ENCODE results near the gene CTNNAL1. TPM values are rescaled to one million over a fixed set of nuclear protein-coding genes. Genes with fewer than 3 reads are reported as not detected.
A peak's percentile ranks its signal among the peaks of the same experiment; 100 is the strongest.

The CTNNAL1 gene
- total and polyA plus RNA-seq, 9 of the 15 experiments (the other 6 are each of a cell fraction or from before 2014, with no cell fraction given) = 23.2 to 78.0 (median 46.7) TPM

DNA sequence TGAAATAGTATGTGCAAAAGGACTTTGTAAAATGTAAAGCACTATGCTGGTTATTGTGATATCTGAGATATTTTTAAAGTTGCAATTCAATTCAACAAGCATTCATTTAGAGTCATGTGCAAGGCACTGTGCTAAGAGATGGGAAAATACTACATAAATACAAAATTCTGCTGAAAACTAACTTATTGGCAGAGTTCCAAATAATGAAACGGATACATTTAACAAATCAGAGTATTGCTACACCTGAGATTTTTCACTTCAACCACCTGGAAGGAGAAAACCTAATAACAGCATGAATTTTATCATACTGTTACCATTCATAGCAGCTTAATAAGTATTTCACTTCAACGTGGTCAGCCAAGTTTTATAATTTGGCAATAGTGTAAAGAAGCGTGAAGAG, 6.1 kb upstream of the CTNNAL1 start:
- no peak overlapping the region for H3K27ac ChIP-seq (ENCODE audit: extremely low read depth, low read depth, low read length)
- H2AFZ ChIP-seq (ENCODE audit: low read depth, low read length) = no peak overlapping the region
- FAIRE-seq (no peak), ATAC-seq (no peak), DNase-seq (ENCODE audit: extremely low read depth in 1 of 4, low spot score in 3 of 4) (no peak)
- no TSS peak for BruUV-seq (replicated peaks)
- H4K20me1 ChIP-seq (replicated peaks; ENCODE audit: control insufficient read depth, insufficient read depth, low read length) = no peaks in the 10 kb centered on the region
- no peaks in the 10 kb centered on the region for H3K9me1 ChIP-seq (ENCODE audit: control insufficient read depth, insufficient read depth, low read length)
- WGBS (ENCODE audit: insufficient coverage, low coverage, missing lambda C conversion rate) = 84% methylated on average over 3 of the region's 3 CpGs
- peaks cover 0 to 5% of the 10 kb centered on the region in 2 experiments; a peak in 2 of 5 replicates for H3K4me1 ChIP-seq (replicated peaks in 1 of 2; ENCODE audit: control insufficient read depth in 2 of 2, insufficient read depth in 2 of 2, low read length in 2 of 2)
- no peaks in the 10 kb centered on the region for H3K9me3 ChIP-seq (replicated peaks; ENCODE audit: control insufficient read depth, insufficient read depth, low read depth, low read length)
- in situ Hi-C loops (cut with MboI) = no loop called here
- POLR2A ChIA-PET = interaction anchor here (1.1 kb wide), 1 partner anchor 9 kb away, joined by 3 read pairs; no protein-coding TSS in a partner anchor
- TF ChIP-seq ZNF384 (IDR thresholded peaks at IDR 0.05; ENCODE audit: low read depth, low read length) = no peak
- TF ChIP-seq ILF3 (IDR thresholded peaks at IDR 0.05; ENCODE audit: borderline replicate concordance) = no peak
- TF ChIP-seq NFIX (CRISPR knock-in tag; IDR thresholded peaks at IDR 0.05; ENCODE audit: low read depth) = peak; percentile 60; the same call in 1 of the 2 replicates
- TF ChIP-seq RBM22 (IDR thresholded peaks at IDR 0.05; ENCODE audit: low read depth, low read length, poor library complexity, severe bottlenecking) = no peak
- peak; percentile 84 for TF ChIP-seq NFIC (IDR thresholded peaks at IDR 0.05)
- H3K4me2 ChIP-seq (ENCODE audit: insufficient read depth, low read length) = no peak overlapping the region
- intact Hi-C loops (cut with micrococcal nuclease) = no loop called here
- peaks cover 58% of the 10 kb centered on the region for H3K36me3 ChIP-seq (ENCODE audit: control insufficient read depth, insufficient read depth, low read length)
- CTCF ChIA-PET (ENCODE audit: low intra/inter-chr PET ratio) = no interaction called here
- H3K9ac ChIP-seq (ENCODE audit: insufficient read depth in 1 of 2, low read depth in 2 of 2, low read length in 2 of 2) = no peak overlapping the region
- H3K79me2 ChIP-seq (ENCODE audit: control insufficient read depth, insufficient read depth, low read length) = no peaks in the 10 kb centered on the region
- H3K27me3 ChIP-seq (ENCODE audit: control insufficient read depth in 2 of 2, insufficient read depth in 2 of 2, low read length in 2 of 2) = no peaks in the 10 kb centered on the region
- no peak overlapping the region for H3K4me3 ChIP-seq

DNA sequence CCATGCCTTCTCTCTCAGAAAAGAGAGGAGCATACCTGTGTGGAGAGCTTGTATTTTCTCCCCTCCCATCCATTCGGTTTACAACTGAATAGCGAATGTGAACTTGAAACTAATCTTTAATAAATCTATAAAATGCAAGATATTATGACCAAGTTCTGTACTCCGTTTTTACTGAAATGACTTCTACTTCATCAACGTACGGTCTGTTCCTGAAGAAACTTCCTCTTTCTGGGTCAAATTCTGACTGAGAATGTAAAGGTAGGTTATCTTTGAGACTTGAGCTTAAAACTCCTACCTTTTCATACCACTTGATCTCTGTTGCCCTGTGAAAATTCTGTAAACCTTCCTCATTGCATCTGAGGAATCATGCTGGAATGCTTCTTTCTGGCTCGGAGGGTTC, 4.2 kb upstream of the CTNNAL1 start:
- no peak overlapping the region for H2AFZ ChIP-seq (ENCODE audit: low read depth, low read length)
- H3K4me3 ChIP-seq = no peak overlapping the region
- ChIA-PET CTCF (ENCODE audit: low intra/inter-chr PET ratio) (no interaction called here), POLR2A (interaction anchor here (1.5 to 1.7 kb wide), 2 partner anchors 9 kb away, joined by 4 to 6 read pairs; no protein-coding TSS in a partner anchor)
- WGBS (ENCODE audit: insufficient coverage, low coverage, missing lambda C conversion rate) = 78% methylated on average over 6 of the region's 6 CpGs
- H3K9me1 ChIP-seq (ENCODE audit: control insufficient read depth, insufficient read depth, low read length) = no peaks in the 10 kb centered on the region
- peaks cover 12% of the 10 kb centered on the region in 2 experiments; a peak in 4 of 5 replicates for H3K4me1 ChIP-seq (replicated peaks in 1 of 2; ENCODE audit: control insufficient read depth in 2 of 2, insufficient read depth in 2 of 2, low read length in 2 of 2)
- TF ChIP-seq NFIX (CRISPR knock-in tag; IDR thresholded peaks at IDR 0.05; ENCODE audit: low read depth) (no peak), ZFX (CRISPR knock-in tag; IDR thresholded peaks at IDR 0.05) (no peak), PKNOX1 (IDR thresholded peaks at IDR 0.05) (no peak), MEIS2 (IDR thresholded peaks at IDR 0.05; ENCODE audit: partially characterized antibody) (no peak), STAT5B (CRISPR knock-in tag; IDR thresholded peaks at IDR 0.05) (no peak), FOXJ3 (CRISPR knock-in tag; IDR thresholded peaks at IDR 0.05) (no peak), ZNF282 (CRISPR knock-in tag; IDR thresholded peaks at IDR 0.05) (no peak), USF1 (CRISPR knock-in tag; IDR thresholded peaks at IDR 0.05) (no peak), GTF2B (IDR thresholded peaks at IDR 0.05; ENCODE audit: extremely low read depth, insufficient read length) (no peak)
- BruUV-seq (replicated peaks) = no TSS peak
- in situ Hi-C loops (cut with MboI) (no loop called here), intact Hi-C loops (cut with micrococcal nuclease) (no loop called here)
- no peak for ATAC-seq
- peaks cover 48% of the 10 kb centered on the region for H3K36me3 ChIP-seq (ENCODE audit: control insufficient read depth, insufficient read depth, low read length)
- no peaks in the 10 kb centered on the region for H3K9me3 ChIP-seq (replicated peaks; ENCODE audit: control insufficient read depth, insufficient read depth, low read depth, low read length)
- H3K9ac ChIP-seq (ENCODE audit: insufficient read depth in 1 of 2, low read depth in 2 of 2, low read length in 2 of 2) = no peak overlapping the region; a peak in 1 of 4 replicates
- FAIRE-seq = no peak
- DNase-seq (ENCODE audit: extremely low read depth in 1 of 4, low spot score in 3 of 4) = no peak
- no peaks in the 10 kb centered on the region for H4K20me1 ChIP-seq (replicated peaks; ENCODE audit: control insufficient read depth, insufficient read depth, low read length)
- no peaks in the 10 kb centered on the region for H3K27me3 ChIP-seq (ENCODE audit: control insufficient read depth in 2 of 2, insufficient read depth in 2 of 2, low read length in 2 of 2)
- no peak overlapping the region for H3K4me2 ChIP-seq (ENCODE audit: insufficient read depth, low read length)
- H3K27ac ChIP-seq (ENCODE audit: extremely low read depth, low read depth, low read length) = no peak overlapping the region
- H3K79me2 ChIP-seq (ENCODE audit: control insufficient read depth, insufficient read depth, low read length) = peaks cover 7% of the 10 kb centered on the region
